Esophagus muscularis mucosa (tissue), 4 donors: ENCODE data around the gene ELP4. TPM values are rescaled to one million over a fixed set of nuclear protein-coding genes. Genes with fewer than 3 reads are reported as not detected.

Experiments
- DNase-seq: peaks from one replicate; pipeline ENCODE4 v3.0.0-alpha.2; 2017; ENCODE audit errors: extremely low spot score
- H3K27ac ChIP-seq, 4 donors: fragments of 200-600 bp; sonication (generic); replicated peaks in 1 of 4; 1 replicate in 3 of 4; 2 replicates in 1 of 4; pipeline ENCODE4 v1.5.1; 2016 to 2019; ENCODE audit warnings: mild to moderate bottlenecking in 1 of 4
- H3K27me3 ChIP-seq, 4 donors: fragments of 200-600 bp; sonication (generic); one replicate each; pipeline versions ENCODE4 v1.5.1 to v1.6.0; 2016 to 2019
- H3K36me3 ChIP-seq, 4 donors: fragments of 200-600 bp; sonication (generic); one replicate each; pipeline ENCODE4 v1.5.1; 2016 to 2019
- H3K4me1 ChIP-seq, 4 donors: fragments of 200-600 bp; sonication (generic); one replicate each; pipeline ENCODE4 v1.5.1; 2016 to 2019
- H3K4me3 ChIP-seq, 4 donors: fragments of 200-600 bp; sonication (generic); 1 replicate in 2 of 4; 2 replicates in 2 of 4; pipeline ENCODE4 v1.5.1; 2016 to 2019; ENCODE audit warnings: mild to moderate bottlenecking in 4 of 4, moderate library complexity in 1 of 4
- H3K9me3 ChIP-seq, 4 donors: fragments of 200-600 bp; sonication (generic); 1 replicate in 3 of 4; 2 replicates in 1 of 4; pipeline ENCODE4 v1.5.1; 2016 to 2019
- EP300 ChIP-seq: sonication (generic); formaldehyde crosslinking; IDR thresholded peaks from one replicate; pipeline ENCODE4 v1.6.1; 2017; ENCODE audit warnings: antibody characterized with exemption
- POLR2A ChIP-seq: fragments of 450-650 bp; IDR thresholded peaks from one replicate; pipeline ENCODE4 v1.6.1; 2017; ENCODE audit warnings: antibody characterized with exemption, moderate library complexity, mild to moderate bottlenecking, low read depth
- POLR2AphosphoS5 ChIP-seq, 2 donors: sonication (generic); formaldehyde crosslinking; IDR thresholded peaks; one replicate each; pipeline ENCODE4 v1.6.1; 2017; ENCODE audit warnings: antibody characterized with exemption in 2 of 2
- WGBS: methylation state at CpG from one replicate; pipeline ENCODE4 v1.1.5; 2018; 5-methylcytosine and 5-hydroxymethylcytosine counted together
- intact Hi-C: fragments of 100-400 bp; cut with DNase I; formaldehyde crosslinking; loops from one replicate; pipeline ENCODE4 v1.15.1; 2023
- total RNA-seq, 4 donors: library from RNA; depleted of rRNA; stranded (reverse); fragments of >200 nt; gene quantifications; one replicate each; pipeline versions ENCODE4 v1.1.0 to v1.2.1, GENCODE V29; 2016
- TF ChIP-seq, protein P1 (sequence below), 3 experiments: fragments of 200-600 bp in 2 of 3; fragments of 450-650 bp in 1 of 3; sonication (generic) in 2 of 3; IDR thresholded peaks; one replicate each; pipeline ENCODE4 v1.5.1; 2017 to 2019; ENCODE audit warnings: antibody characterized with exemption in 3 of 3, mild to moderate bottlenecking in 2 of 3, moderate library complexity in 1 of 3

The ELP4 gene
- total RNA-seq, 4 donors from 2014 or later = 18.1 to 25.5 (median 19.2) TPM

DNA sequence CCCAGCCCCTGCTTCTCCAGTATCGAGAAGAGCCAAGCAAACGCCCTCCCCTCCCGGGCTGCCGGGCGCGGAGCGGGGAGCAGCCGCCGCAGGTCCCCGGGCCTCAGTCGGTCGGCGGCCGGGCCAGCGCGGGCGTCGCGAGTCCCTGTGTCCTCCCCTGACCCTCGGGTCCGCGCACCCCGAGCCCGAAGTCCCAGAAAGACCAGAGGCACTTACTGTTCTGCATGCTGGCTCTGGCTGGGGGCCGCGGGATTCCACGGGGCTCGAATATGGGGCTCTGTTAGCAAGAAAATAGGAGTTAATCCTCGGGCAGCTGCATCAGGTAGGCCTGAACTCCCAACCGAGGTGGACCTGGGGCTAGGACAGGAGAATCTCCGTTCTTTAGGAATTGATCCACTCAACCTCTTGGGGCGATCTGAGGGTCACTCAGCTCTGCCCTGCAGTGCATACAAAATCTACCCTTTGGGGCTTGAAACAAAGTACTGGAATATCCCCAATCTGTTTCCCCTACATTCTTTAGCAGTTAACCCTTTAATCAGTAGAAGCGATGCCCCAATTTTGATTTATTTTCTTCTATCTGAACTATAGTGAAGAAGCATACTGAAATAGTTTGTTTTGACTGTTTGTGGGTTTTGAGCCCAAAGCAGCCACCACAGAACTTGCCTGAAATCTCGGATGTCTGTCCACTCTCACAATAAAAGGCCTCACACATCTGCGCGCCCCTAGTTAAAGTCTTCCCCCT lies 296.8 kb downstream of the ELP4 start:
- no peak overlapping the region for H3K4me3 ChIP-seq
- no peaks in the 10 kb centered on the region for H3K36me3 ChIP-seq
- no peaks in the 10 kb centered on the region for H3K9me3 ChIP-seq
- H3K27me3 ChIP-seq = peaks cover 24 to 100% (median 100%) of the 10 kb centered on the region in 4 donors
- intact Hi-C loops = no loop called here
- H3K27ac ChIP-seq = no peak overlapping the region
- H3K4me1 ChIP-seq = peaks cover 31 to 68% (median 45%) of the 10 kb centered on the region in 4 donors
- 12% methylated on average over 16 of the region's 36 CpGs for WGBS
- TF ChIP-seq, protein P1, sequence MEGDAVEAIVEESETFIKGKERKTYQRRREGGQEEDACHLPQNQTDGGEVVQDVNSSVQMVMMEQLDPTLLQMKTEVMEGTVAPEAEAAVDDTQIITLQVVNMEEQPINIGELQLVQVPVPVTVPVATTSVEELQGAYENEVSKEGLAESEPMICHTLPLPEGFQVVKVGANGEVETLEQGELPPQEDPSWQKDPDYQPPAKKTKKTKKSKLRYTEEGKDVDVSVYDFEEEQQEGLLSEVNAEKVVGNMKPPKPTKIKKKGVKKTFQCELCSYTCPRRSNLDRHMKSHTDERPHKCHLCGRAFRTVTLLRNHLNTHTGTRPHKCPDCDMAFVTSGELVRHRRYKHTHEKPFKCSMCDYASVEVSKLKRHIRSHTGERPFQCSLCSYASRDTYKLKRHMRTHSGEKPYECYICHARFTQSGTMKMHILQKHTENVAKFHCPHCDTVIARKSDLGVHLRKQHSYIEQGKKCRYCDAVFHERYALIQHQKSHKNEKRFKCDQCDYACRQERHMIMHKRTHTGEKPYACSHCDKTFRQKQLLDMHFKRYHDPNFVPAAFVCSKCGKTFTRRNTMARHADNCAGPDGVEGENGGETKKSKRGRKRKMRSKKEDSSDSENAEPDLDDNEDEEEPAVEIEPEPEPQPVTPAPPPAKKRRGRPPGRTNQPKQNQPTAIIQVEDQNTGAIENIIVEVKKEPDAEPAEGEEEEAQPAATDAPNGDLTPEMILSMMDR (IDR thresholded peaks at IDR 0.05) = no peak
- peak; percentile 50 for DNase-seq

DNA sequence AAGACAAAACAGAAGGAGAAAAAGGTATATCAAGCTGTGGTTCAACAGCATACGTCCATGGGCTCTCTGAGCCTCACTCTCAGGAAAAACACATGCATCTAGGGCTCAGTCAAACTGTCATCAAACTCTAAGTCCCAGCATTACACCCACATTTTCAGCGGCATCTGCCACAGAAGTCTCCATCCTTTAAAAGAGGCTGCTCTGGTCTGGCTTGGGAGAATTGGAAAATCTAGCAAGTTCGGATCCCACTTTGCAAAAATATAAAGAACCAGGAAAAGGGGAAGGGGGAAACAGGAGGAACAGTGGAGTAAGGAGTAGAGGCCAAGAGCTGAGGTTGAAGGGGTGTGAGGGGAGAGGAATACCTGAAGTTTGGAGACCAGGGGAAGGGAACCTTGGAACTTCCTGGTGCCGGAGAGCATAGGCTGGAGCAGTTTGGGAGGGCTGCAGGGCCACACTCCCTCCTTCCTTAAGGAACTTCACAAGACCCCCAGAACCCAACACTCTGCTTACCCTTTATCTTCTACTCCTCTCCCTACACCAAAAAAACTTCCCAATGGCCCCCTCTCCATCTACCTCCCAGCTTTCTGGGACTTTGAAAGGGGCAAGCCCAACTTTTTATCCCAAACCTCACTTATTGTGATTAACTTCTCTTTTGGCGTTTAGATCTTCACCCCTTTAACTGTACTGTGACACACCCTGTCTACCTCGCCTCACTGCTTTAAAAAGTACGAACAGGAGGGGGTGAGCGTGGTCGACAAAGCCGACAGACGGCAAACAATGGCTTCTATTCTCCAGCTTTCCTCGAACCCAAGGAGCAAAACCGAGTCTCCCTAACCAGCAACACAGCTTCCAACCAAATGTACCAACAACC lies 297.6 kb downstream of the ELP4 start:
- Histone ChIP-seq H3K27me3 (peaks cover 24 to 100% (median 100%) of the 10 kb centered on the region in 4 donors), H3K4me1 (peaks cover 39 to 76% (median 53%) of the 10 kb centered on the region in 4 donors), H3K9me3 (no peaks in the 10 kb centered on the region), H3K4me3 (no peak overlapping the region), H3K36me3 (no peaks in the 10 kb centered on the region), H3K27ac (no peak overlapping the region)
- TF ChIP-seq POLR2AphosphoS5 (IDR thresholded peaks at IDR 0.05) = no peak
- no peak for TF ChIP-seq POLR2A
- TF ChIP-seq, protein P1 (IDR thresholded peaks at IDR 0.05) = no peak
- no peak for TF ChIP-seq EP300
- DNase-seq = peak; percentile 55
- intact Hi-C loops = no loop called here
- WGBS = 21% methylated on average over 13 of the region's 13 CpGs

DNA sequence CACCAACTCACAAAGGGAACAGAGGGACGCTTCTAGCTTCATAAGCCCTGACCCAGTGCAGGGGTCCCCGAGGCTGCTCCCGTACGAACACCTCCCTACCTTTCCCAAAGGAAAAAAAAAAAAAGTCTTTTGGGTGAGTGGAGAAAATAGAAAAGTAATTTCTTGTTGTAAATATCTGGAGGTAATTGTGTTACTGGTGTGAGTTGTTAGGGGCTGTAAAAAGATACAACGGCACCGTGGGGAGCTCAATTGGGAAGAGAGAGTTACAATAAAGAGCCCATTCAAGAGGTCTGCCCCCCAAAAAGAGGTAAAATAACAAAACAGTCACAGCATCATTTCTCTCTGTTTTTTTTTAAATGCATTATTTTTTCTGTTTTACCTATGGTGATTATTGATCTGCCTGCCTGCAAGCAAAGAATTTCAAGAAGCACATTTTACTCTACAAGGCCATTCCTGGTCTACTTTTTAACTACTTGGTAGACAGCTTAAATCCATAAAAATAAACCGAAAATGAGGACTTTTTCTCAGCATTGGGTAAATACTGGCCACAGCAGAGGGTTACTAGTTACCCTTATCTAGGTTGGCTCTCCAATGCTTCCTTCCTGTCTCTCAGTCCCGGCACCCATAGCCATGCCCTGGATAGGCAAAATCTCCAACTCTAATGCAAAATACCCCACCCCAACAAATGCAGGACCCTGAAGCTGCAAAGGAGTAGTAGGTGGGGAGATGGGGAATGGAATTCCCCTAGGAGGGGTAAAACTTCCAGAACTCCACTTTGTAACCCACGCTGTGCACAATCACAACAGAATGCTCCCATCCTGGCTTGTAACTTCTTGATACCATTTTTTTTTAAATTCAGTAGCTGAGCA lies 298.5 kb downstream of the ELP4 start:
- H3K9me3 ChIP-seq = no peaks in the 10 kb centered on the region
- no peaks in the 10 kb centered on the region for H3K36me3 ChIP-seq
- TF ChIP-seq POLR2AphosphoS5 (IDR thresholded peaks at IDR 0.05) (no peak), POLR2A (no peak), EP300 (no peak)
- TF ChIP-seq, protein P1 (IDR thresholded peaks at IDR 0.05) = no peak
- no peak for DNase-seq
- peaks cover 48 to 85% (median 62%) of the 10 kb centered on the region in 4 donors for H3K4me1 ChIP-seq
- H3K27ac ChIP-seq = no peak overlapping the region
- no peak overlapping the region for H3K4me3 ChIP-seq
- peaks cover 31 to 100% (median 100%) of the 10 kb centered on the region in 4 donors for H3K27me3 ChIP-seq
- intact Hi-C loops = no loop called here
- WGBS = 9% methylated on average over 8 of the region's 9 CpGs

DNA sequence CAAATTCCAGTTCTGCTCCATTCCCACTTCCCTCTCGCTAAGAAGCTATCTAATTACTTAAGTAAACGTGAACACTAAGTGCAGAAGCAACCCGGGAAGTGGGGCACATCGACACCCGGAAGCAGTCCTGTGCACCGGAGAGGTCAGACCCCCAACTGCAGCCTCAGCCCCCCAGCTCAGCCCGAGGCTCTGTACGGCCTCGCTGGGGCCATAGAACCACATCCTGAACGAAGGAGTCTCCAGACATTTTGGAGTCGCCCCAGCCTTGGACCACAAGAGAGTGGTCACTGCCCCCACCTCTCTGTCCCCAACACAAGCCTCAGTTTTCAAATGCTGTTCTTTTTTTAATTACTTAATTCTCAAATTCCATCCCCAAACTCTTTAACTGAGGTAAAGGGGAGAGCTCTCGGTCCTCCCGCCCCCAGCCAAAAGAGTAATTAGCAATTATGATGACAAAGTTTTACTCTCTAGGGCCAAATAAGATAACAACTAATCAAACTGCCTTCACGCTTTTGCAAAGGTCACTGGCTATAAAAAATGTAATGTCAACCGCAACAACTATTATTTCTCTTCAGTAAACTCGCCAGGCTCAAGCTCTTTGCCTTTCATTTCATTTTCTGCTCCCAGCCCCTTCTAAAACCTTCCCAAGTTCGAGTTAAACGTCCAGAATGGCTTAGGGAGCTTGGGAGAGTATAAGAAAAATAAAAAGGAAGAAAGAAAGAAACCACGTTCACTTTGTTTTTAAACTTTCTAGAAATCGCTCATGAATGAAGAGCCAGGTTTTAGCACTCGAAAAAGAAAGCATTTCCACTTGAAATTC lies 299.4 kb downstream of the ELP4 start:
- 13% methylated on average over 21 of the region's 21 CpGs for WGBS
- H3K4me1 ChIP-seq = peaks cover 57 to 86% (median 69%) of the 10 kb centered on the region in 4 donors
- peak; percentile 42 for DNase-seq

More for the DNA sequence above, 299.4 kb downstream of the ELP4 start:
- no peak overlapping the region for H3K4me3 ChIP-seq
- intact Hi-C loops = no loop called here
- H3K9me3 ChIP-seq = no peaks in the 10 kb centered on the region
- no peak for TF ChIP-seq POLR2AphosphoS5 (IDR thresholded peaks at IDR 0.05)
- H3K36me3 ChIP-seq = no peaks in the 10 kb centered on the region
- peaks cover 31 to 100% (median 99%) of the 10 kb centered on the region in 4 donors for H3K27me3 ChIP-seq
- H3K27ac ChIP-seq = no peak overlapping the region
